WTC11 (cell line): Measurements from ENCODE around the gene RBBP6.

Source experiments
- CDX4 ChIP-seq: fragments of 250-450 bp; sonication (Bioruptor Pico); IDR thresholded peaks from 2 replicates; pipeline ENCODE4 v1.9.0; 2021; ENCODE audit warnings: moderate library complexity, mild to moderate bottlenecking, inconsistent platforms, borderline replicate concordance
- CREB1 ChIP-seq: sonication (generic); formaldehyde crosslinking; IDR thresholded peaks from 2 replicates; pipeline ENCODE4 v1.8.0; 2023; ENCODE audit warnings: mild to moderate bottlenecking, missing genetic modification reagents
- CTCF ChIP-seq: fragments of 200-600 bp; IDR thresholded peaks from 2 replicates; pipeline ENCODE4 v1.8.0; 2022; ENCODE audit warnings: antibody characterized with exemption
- RELA ChIP-seq: sonication (generic); formaldehyde crosslinking; IDR thresholded peaks from 2 replicates; pipeline ENCODE4 v1.8.1; 2022; ENCODE audit warnings: missing genetic modification reagents, mild to moderate bottlenecking, borderline replicate concordance

- TF ChIP-seq CTCF (no peak), CREB1 (CRISPR knock-in tag) (no peak), CDX4 (no peak), RELA (no peak)
These were observed 4.7 kb upstream of the RBBP6 start for GRCh38 chr16:24534620-24535019.
